Activated CD4-positive, alpha-beta T cell treated with anti-CD3 and anti-CD28 coated beads for 36 hours (primary cell): ENCODE measurements around the gene CELF4. TPM values are rescaled to one million over a fixed set of nuclear protein-coding genes. Genes with fewer than 3 reads are reported as not detected.

Experiments used
- ATAC-seq: fragments of 200-7000 bp; cut with Tn5 transposase; one replicate; pipeline ENCODE4 v1.10.0; 2021; ENCODE audit warnings: mild to moderate bottlenecking, moderate library complexity
- CTCF ChIA-PET: fragments of 350-600 bp; sonication (Branson Sonifier 250); formaldehyde crosslinking; loops from one replicate; lab custom pipeline; 2021; ENCODE audit warnings: antibody characterized with exemption; lab: Charles Lee
- POLR2A ChIA-PET: fragments of 350-600 bp; sonication (Branson Sonifier 250); formaldehyde crosslinking; loops from one replicate; lab custom pipeline; 2021; ENCODE audit warnings: antibody characterized with exemption, inconsistent platforms; lab: Charles Lee
- DNase-seq: peaks from one replicate; pipeline ENCODE4 v3.0.0-alpha.2; 2020
- H3K27ac Mint-ChIP-seq: one replicate; pipeline ENCODE4 v1.8.0; 2021; ENCODE audit warnings: mixed read lengths
- H3K27me3 Mint-ChIP-seq: one replicate; pipeline ENCODE4 v1.8.0; 2021; ENCODE audit warnings: mixed read lengths
- H3K36me3 Mint-ChIP-seq: one replicate; pipeline ENCODE4 v1.8.0; 2021; ENCODE audit warnings: low read depth, mixed read lengths
- H3K4me1 Mint-ChIP-seq: one replicate; pipeline ENCODE4 v1.8.0; 2021; ENCODE audit warnings: mixed read lengths
- H3K4me3 Mint-ChIP-seq: one replicate; pipeline ENCODE4 v1.8.0; 2021; ENCODE audit warnings: mild to moderate bottlenecking, moderate library complexity, mixed read lengths
- H3K9me3 Mint-ChIP-seq: one replicate; pipeline ENCODE4 v1.8.0; 2021; ENCODE audit warnings: low read depth, mixed read lengths
- intact Hi-C, 2 experiments: fragments of 100-400 bp; cut with DNase I in 1 of 2; cut with micrococcal nuclease in 1 of 2; formaldehyde crosslinking; loops; one replicate each; pipeline versions ENCODE4 v1.14.2 to v1.15.1; 2022 to 2024; cut with DNase I, micrococcal nuclease
- total RNA-seq, 2 experiments: library from RNA; stranded (reverse); gene quantifications; one replicate each; pipeline ENCODE4 v1.2.3, GENCODE V29; 2021

CELF4 gene
- total RNA-seq, 2 experiments from 2014 or later = not detected

GRCh38 chr18:37443325-37444055, 122.1 kb downstream of the CELF4 start:
- ChIA-PET POLR2A (no interaction called here), CTCF (no interaction called here)
- no peak for ATAC-seq
- DNase-seq = no peak
- Mint-ChIP-seq H3K4me1 (no peaks in the 10 kb centered on the region), H3K4me3 (no peak overlapping the region), H3K27ac (no peak overlapping the region), H3K9me3 (no peaks in the 10 kb centered on the region), H3K36me3 (no peaks in the 10 kb centered on the region), H3K27me3 (no peaks in the 10 kb centered on the region)
- intact Hi-C loops = loop anchor here (1.0 to 2.0 kb wide), 2 partner anchors 95 kb away; no protein-coding TSS in a partner anchor

- ATAC-seq (no peak), DNase-seq (no peak)
- no peak overlapping the region for H3K27ac Mint-ChIP-seq
- no peaks in the 10 kb centered on the region for H3K36me3 Mint-ChIP-seq
- CTCF ChIA-PET = no interaction called here
- H3K27me3 Mint-ChIP-seq = no peaks in the 10 kb centered on the region
- intact Hi-C loops = no loop called here
- H3K9me3 Mint-ChIP-seq = no peaks in the 10 kb centered on the region
- no peaks in the 10 kb centered on the region for H3K4me1 Mint-ChIP-seq
- no peak overlapping the region for H3K4me3 Mint-ChIP-seq
- POLR2A ChIA-PET = no interaction called here
Measured at GRCh38 chr18:37442477-37442876, 123.1 kb downstream of the CELF4 start.

GRCh38 chr18:37441821-37442220, 123.8 kb downstream of the CELF4 start:
- POLR2A ChIA-PET = no interaction called here
- DNase-seq = no peak
- Mint-ChIP-seq H3K27me3 (no peaks in the 10 kb centered on the region), H3K9me3 (no peaks in the 10 kb centered on the region), H3K36me3 (no peaks in the 10 kb centered on the region), H3K4me1 (no peaks in the 10 kb centered on the region), H3K4me3 (no peak overlapping the region), H3K27ac (no peak overlapping the region)
- CTCF ChIA-PET = no interaction called here
- intact Hi-C loops = no loop called here
- ATAC-seq = no peak

- Mint-ChIP-seq H3K27ac (no peak overlapping the region), H3K4me1 (no peaks in the 10 kb centered on the region), H3K27me3 (no peaks in the 10 kb centered on the region), H3K36me3 (no peaks in the 10 kb centered on the region), H3K4me3 (no peak overlapping the region), H3K9me3 (no peaks in the 10 kb centered on the region)
- POLR2A ChIA-PET = no interaction called here
- DNase-seq = no peak
- intact Hi-C loops = no loop called here
- CTCF ChIA-PET = no interaction called here
- ATAC-seq = no peak
Measured at GRCh38 chr18:37440206-37440605, 125.4 kb downstream of the CELF4 start.

- Mint-ChIP-seq H3K4me3 (no peak overlapping the region), H3K27me3 (no peaks in the 10 kb centered on the region), H3K27ac (no peak overlapping the region), H3K9me3 (no peaks in the 10 kb centered on the region), H3K4me1 (no peaks in the 10 kb centered on the region), H3K36me3 (no peaks in the 10 kb centered on the region)
- no peak for ATAC-seq
- POLR2A ChIA-PET = no interaction called here
- intact Hi-C loops = no loop called here
- DNase-seq = no peak
- CTCF ChIA-PET = interaction anchor here (0.5 kb wide), 1 partner anchor 150 kb away, joined by 3 read pairs; no protein-coding TSS in a partner anchor
Measured at GRCh38 chr18:37438417-37439180, 127.0 kb downstream of the CELF4 start.

- no peak overlapping the region for H3K27ac Mint-ChIP-seq
- POLR2A ChIA-PET = no interaction called here
- CTCF ChIA-PET = interaction anchor here (0.6 kb wide), 2 partner anchors 34 to 114 kb away, joined by 3 read pairs; no protein-coding TSS in a partner anchor
Measured at GRCh38 chr18:37435996-37436395, 129.6 kb downstream of the CELF4 start.

GRCh38 chr18:37435150-37435867, 130.3 kb downstream of the CELF4 start:
- no peak for ATAC-seq
- CTCF ChIA-PET = no interaction called here

More at GRCh38 chr18:37435996-37436395, 129.6 kb downstream of the CELF4 start:
- DNase-seq (no peak), ATAC-seq (no peak)
- H3K4me1 Mint-ChIP-seq = no peaks in the 10 kb centered on the region
- intact Hi-C loops = no loop called here
- H3K27me3 Mint-ChIP-seq = no peaks in the 10 kb centered on the region
- H3K36me3 Mint-ChIP-seq = no peaks in the 10 kb centered on the region
- H3K4me3 Mint-ChIP-seq = no peak overlapping the region
- H3K9me3 Mint-ChIP-seq = no peaks in the 10 kb centered on the region

GRCh38 chr18:37434161-37434860, 131.3 kb downstream of the CELF4 start:
- no peak for ATAC-seq
- Mint-ChIP-seq H3K4me3 (no peak overlapping the region), H3K27me3 (no peaks in the 10 kb centered on the region), H3K9me3 (no peaks in the 10 kb centered on the region), H3K36me3 (no peaks in the 10 kb centered on the region), H3K27ac (no peak overlapping the region), H3K4me1 (no peaks in the 10 kb centered on the region)
- CTCF ChIA-PET = no interaction called here
- DNase-seq = no peak
- POLR2A ChIA-PET = no interaction called here
- intact Hi-C loops = no loop called here

More at GRCh38 chr18:37435150-37435867, 130.3 kb downstream of the CELF4 start:
- POLR2A ChIA-PET = no interaction called here
- intact Hi-C loops = no loop called here
- no peaks in the 10 kb centered on the region for H3K9me3 Mint-ChIP-seq
- H3K4me1 Mint-ChIP-seq = no peaks in the 10 kb centered on the region
- no peak overlapping the region for H3K27ac Mint-ChIP-seq
- no peaks in the 10 kb centered on the region for H3K27me3 Mint-ChIP-seq
- no peak overlapping the region for H3K4me3 Mint-ChIP-seq
- DNase-seq = no peak
- no peaks in the 10 kb centered on the region for H3K36me3 Mint-ChIP-seq

DNA sequence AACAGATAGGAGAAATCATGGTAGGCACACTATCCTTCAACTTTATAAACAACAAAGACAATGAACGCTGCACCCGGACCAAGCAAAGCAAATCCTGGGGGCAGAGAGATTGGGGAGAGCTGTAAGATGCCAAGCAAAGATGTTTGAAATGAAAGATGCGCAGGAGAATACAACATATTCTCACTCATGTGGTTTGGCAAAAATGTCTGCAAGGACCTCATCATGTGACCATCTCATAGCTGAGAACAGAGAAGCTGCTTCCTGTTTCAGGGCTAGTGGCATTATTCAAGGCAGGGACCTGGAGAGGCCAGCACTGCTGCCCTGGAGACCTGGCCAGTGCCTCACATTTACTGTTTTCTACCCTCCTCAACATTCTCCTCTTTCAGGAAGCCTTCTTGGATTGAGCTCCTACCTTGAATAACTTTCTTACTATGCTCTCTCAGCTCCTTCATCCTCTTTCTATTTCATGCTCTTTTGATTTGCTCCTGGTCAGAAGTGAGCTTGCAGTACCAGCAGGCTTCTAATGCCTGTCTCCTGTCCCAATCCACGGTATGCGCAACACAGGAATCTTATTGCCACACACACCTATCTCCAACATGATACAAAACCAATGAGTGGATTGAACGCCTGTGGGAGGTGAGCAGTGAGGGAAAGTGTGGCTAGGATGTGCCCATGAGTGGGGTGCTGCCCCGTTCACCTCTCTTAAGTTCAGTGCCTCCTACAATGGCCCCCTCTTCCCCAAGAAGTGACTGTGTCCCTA, 133.0 kb downstream of the CELF4 start:
- no peaks in the 10 kb centered on the region for H3K9me3 Mint-ChIP-seq
- no peaks in the 10 kb centered on the region for H3K4me1 Mint-ChIP-seq
- H3K27me3 Mint-ChIP-seq = no peaks in the 10 kb centered on the region
- no peaks in the 10 kb centered on the region for H3K36me3 Mint-ChIP-seq
- POLR2A ChIA-PET = no interaction called here
- DNase-seq = no peak
- H3K27ac Mint-ChIP-seq = no peak overlapping the region
- no peak for ATAC-seq
- intact Hi-C loops = no loop called here
- CTCF ChIA-PET = interaction anchor here (0.5 to 0.6 kb wide), 2 partner anchors 27 to 37 kb away, joined by 3 read pairs; no protein-coding TSS in a partner anchor
- no peak overlapping the region for H3K4me3 Mint-ChIP-seq

DNA sequence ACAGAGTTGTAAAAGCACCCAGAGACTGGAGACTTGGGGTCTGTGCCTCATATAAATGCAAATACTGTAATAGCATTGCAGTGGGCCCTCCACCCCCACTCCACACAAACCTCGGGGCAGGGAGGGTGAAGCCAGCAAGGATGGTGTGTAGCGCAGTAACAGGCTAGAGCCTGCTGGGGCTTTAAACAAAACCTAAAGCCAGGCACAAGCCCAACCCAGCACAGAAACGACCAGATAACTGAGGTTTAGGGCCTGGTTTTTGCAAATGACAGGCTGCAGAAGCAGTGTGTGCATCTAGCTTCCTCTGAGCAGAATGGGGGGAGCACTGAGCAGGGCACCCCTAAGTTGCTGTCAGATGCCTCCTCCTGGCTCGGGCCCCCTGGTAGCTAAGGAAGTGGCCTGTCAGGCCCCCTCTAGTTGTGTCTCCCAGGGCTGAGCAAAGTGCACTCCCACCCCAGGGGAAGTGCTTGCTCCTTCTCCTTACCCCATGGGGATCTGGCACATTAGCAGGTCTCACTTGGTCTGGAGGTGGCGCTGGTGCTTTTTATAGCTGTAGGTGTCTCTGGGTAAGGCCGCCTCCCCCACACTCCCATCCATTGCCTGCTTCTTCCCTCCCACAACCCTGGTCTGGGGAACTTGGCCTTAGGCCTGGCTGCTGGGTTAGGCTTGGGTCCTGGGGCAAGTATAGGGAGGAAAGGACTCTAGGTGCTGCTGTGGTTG, 135.1 kb downstream of the CELF4 start:
- ChIA-PET POLR2A (no interaction called here), CTCF (interaction anchor here (1.0 kb wide), 1 partner anchor 86 kb away, joined by 3 read pairs; no protein-coding TSS in a partner anchor)
- Mint-ChIP-seq H3K9me3 (no peaks in the 10 kb centered on the region), H3K4me1 (no peaks in the 10 kb centered on the region), H3K4me3 (no peak overlapping the region), H3K36me3 (no peaks in the 10 kb centered on the region), H3K27me3 (no peaks in the 10 kb centered on the region), H3K27ac (no peak overlapping the region)
- no peak for ATAC-seq
- DNase-seq = no peak
- intact Hi-C loops = no loop called here
